GM08714 (cell line): ENCODE data around the gene DIP2C.
"Not testable (repeated sequence)": the region's sequence is repeated elsewhere in the genome, so short reads cannot be mapped to it uniquely, and the experiment has no call there.

Experiments
- H3K4me3 ChIP-seq: fragments of 200-500 bp; sonication (Bioruptor generic); 2 replicates; pipeline ENCODE4 v1.5.1; 2014; ENCODE audit warnings: mild to moderate bottlenecking, low read length, inconsistent platforms
- ZNF274 ChIP-seq: IDR thresholded peaks from 2 replicates; pipeline ENCODE4 v1.6.1; 2012; ENCODE audit warnings: mild to moderate bottlenecking, low read depth, low read length

Gene DIP2C

DNA sequence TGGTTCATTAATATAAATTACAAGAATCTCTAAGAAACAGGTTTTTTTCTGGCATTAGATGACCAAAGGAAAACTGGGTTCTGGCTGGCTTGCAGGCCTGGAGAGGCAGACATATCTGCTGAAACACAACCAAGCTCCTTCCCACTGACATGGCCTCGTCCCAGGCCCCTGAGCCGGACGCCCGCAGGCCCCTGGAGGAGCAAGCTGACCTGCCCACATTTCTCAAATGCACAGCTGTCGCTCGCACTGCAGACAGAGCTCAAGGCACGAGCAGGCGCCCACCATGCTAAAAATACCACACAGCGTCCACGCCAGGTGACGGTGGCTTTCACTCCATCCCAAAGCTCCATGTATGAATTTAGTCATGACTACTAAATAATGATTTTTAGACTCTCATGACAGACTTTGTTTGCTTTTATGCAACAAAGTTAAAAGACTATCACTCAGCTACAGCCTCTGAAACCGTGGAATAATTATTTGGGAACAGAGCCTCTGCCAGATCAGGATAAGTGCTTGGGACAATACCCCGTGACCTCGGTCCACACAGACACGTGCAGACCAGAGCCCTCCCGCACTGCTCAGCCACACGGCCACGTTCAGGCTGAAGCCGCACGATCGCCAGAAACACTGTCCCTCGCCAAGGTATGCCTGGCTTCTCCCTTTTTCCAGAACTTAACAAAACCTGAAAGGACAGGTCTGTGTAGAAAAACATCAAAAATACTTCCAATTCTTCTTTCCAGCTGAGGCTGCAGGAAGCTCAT, 71.1 kb downstream of the DIP2C start:
- TF ChIP-seq ZNF274, result no peak
- H3K4me3 ChIP-seq, result no peak overlapping the region

GRCh38 chr10:617471-617870, 72.0 kb downstream of the DIP2C start:
- TF ChIP-seq ZNF274, result no peak
- no peak overlapping the region for H3K4me3 ChIP-seq

- no peak overlapping the region for H3K4me3 ChIP-seq
- no peak for TF ChIP-seq ZNF274
Observed at GRCh38 chr10:615583-616152, 73.8 kb downstream of the DIP2C start.

- no peak overlapping the region for H3K4me3 ChIP-seq
- no peak for TF ChIP-seq ZNF274
Observed at GRCh38 chr10:614790-615582, 74.5 kb downstream of the DIP2C start.

GRCh38 chr10:614139-614711, 75.2 kb downstream of the DIP2C start:
- no peak overlapping the region for H3K4me3 ChIP-seq
- no peak for TF ChIP-seq ZNF274

GRCh38 chr10:613271-614138, 76.0 kb downstream of the DIP2C start:
- no peak overlapping the region for H3K4me3 ChIP-seq
- TF ChIP-seq ZNF274, result no peak

DNA sequence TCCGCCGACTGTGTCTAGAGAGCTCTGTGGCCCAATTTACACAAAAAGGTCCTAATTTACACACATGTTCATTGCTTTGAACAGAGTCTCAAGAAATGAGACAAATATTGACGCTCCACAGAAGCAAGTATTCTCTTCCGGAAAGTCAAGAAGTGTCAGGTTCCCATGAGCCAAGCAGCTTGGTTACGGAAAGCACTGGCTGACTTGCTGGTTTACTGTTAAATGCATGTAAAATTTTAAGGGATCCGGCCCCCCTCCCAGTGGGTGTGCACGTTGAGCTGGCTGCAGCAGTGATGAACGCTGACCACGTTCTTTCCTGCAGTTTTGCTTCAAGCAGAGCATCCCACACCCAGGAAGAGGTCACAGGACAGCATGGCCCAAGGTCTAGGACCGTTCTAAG, 76.8 kb downstream of the DIP2C start:
- H3K4me3 ChIP-seq, result no peak overlapping the region
- no peak for TF ChIP-seq ZNF274

GRCh38 chr10:610642-611305, 78.7 kb downstream of the DIP2C start:
- not testable (repeated sequence) for H3K4me3 ChIP-seq

GRCh38 chr10:609868-610545, 79.5 kb downstream of the DIP2C start:
- no peak for TF ChIP-seq ZNF274
- H3K4me3 ChIP-seq, result no peak overlapping the region

DNA sequence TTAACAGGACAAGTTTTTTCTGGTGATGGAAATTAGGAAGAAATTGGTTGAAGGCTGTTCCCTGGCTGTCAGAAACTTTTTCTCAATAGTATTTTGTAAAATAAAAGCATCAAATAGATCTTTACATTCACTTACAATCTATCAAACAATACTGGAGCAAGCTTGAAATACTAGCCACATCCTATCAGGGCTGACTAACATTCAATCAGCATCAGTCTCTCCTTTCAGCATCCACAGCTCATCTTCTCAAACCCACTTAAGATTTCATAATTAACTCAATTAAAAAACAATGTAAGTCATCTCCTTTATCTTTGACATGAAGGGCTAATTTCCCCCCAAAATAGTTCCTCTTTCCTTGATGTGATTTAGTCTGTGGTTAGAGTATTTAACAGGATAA, 80.2 kb downstream of the DIP2C start:
- TF ChIP-seq ZNF274, result no peak
- no peak overlapping the region for H3K4me3 ChIP-seq

DNA sequence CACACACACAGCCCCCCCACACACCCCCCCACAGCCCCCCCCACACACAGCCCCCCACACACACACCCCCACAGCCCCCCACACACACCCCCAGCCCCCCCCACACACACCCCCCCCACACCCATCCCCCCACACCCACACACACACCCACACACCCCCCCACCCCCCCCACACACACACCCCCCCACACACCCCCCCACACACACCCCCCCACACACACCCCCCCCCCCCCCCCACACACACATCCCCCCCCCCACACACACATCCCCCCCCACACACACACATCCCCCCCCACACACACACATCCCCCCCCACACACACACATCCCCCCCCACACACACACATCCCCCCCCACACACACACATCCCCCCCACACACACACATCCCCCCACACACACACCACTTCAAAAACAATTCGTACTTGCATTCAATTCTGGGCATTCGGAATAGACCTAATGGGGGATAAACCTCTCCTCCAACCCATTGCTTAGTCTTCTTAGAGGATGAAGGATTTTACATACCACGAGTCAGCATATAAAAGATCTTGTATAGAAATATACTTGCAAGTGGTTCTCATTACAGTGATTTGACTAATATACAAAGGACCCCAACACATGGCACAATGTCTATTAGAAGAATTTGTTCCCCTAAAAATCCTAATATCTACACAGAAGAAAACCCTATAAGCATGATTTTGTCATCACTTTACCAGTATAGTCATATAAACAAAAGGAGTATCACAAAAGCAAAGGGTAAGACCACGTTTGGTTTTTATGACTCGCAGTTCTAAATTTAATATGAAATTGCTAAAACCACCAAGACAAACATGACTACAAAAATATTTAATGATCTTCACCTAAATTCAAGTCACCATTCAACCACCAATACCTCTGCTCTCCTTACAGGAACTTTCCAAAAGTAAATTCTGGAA, 80.9 kb downstream of the DIP2C start:
- TF ChIP-seq ZNF274, result no peak
- H3K4me3 ChIP-seq, result no peak overlapping the region
